HUES64 (cell line): ENCODE data around the gene SRSF3.
A peak's percentile ranks its signal among the peaks of the same experiment; 100 is the strongest.
"Not testable (repeated sequence)": the region's sequence is repeated elsewhere in the genome, so short reads cannot be mapped to it uniquely, and the experiment has no call there.

Experiments used
- H3K27ac ChIP-seq: 2 replicates; pipeline ENCODE4 v1.7.0; 2013; ENCODE audit warnings: low read depth, low read length, inconsistent platforms
- H3K27me3 ChIP-seq: 2 replicates; pipeline ENCODE4 v1.6.1; 2013; ENCODE audit warnings: mild to moderate bottlenecking, low read length; ENCODE audit not compliant: insufficient read depth
- H3K36me3 ChIP-seq: 2 replicates; pipeline ENCODE4 v1.6.1; 2013; ENCODE audit warnings: mild to moderate bottlenecking, low read length; ENCODE audit not compliant: insufficient read depth
- H3K4me1 ChIP-seq: 2 replicates; pipeline ENCODE4 v1.6.1; 2013; ENCODE audit warnings: mild to moderate bottlenecking, low read length, moderate library complexity; ENCODE audit not compliant: insufficient read depth
- H3K4me3 ChIP-seq: 2 replicates; pipeline ENCODE4 v1.5.1; 2013; ENCODE audit warnings: mild to moderate bottlenecking, low read length, moderate library complexity
- H3K9ac ChIP-seq: 2 replicates; pipeline ENCODE4 v1.6.1; 2013; ENCODE audit warnings: mild to moderate bottlenecking, low read depth, low read length
- H3K9me3 ChIP-seq: 2 replicates; pipeline ENCODE4 v1.6.1; 2013; ENCODE audit warnings: low read depth, low read length; ENCODE audit not compliant: insufficient read depth
- WGBS: fragments of 150-250, 120-280 bp; methylation state at CpG from one replicate; pipeline ENCODE4 v1.1.7; 2013; ENCODE audit warnings: missing lambda C conversion rate; 5-methylcytosine and 5-hydroxymethylcytosine counted together

The SRSF3 gene

GRCh38 chr6:36605560-36606391, 11.6 kb downstream of the SRSF3 start:
- Histone ChIP-seq H3K27ac (no peak overlapping the region; the same call in 1 of the 2 replicates), H3K27me3 (no peaks in the 10 kb centered on the region), H3K36me3 (peaks cover 99% of the 10 kb centered on the region), H3K4me1 (no peaks in the 10 kb centered on the region), H3K9ac (no peak overlapping the region), H3K4me3 (no peak overlapping the region), H3K9me3 (no peaks in the 10 kb centered on the region)
- 92% methylated on average over 7 of the region's 7 CpGs for WGBS

DNA sequence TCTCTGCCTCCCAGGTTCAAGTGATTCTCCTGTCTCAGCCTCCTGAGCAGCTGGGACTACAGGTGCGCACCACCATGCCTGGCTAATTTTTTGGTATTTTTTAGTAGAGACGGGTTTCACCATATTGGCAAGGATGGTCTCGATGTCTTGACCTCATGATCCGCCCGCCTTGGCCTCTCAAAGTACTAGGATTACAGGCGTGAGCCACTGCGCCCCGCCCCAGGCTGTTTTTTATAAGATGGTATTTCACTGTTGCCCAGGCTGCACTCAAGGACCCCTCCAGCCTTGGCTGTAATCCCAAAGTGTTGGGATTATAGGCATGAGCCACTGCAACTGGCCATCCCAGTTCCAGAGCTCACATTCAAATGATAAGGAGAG, 13.1 kb downstream of the SRSF3 start:
- not testable (repeated sequence) for H3K4me3 ChIP-seq, H3K4me1 ChIP-seq, H3K9ac ChIP-seq, H3K27me3 ChIP-seq, H3K9me3 ChIP-seq
- 94% methylated on average over 8 of the region's 8 CpGs for WGBS
- peaks cover 99% of the 10 kb centered on the region for H3K36me3 ChIP-seq
- peak overlapping the region; percentile 34; the same call in 1 of the 2 replicates for H3K27ac ChIP-seq

GRCh38 chr6:36607683-36608386, 13.7 kb downstream of the SRSF3 start:
- Histone ChIP-seq H3K4me3 (no peak overlapping the region), H3K9me3 (no peaks in the 10 kb centered on the region), H3K27me3 (no peaks in the 10 kb centered on the region), H3K27ac (peak overlapping the region; percentile 34; the same call in 1 of the 2 replicates), H3K9ac (no peak overlapping the region), H3K36me3 (peaks cover 96% of the 10 kb centered on the region), H3K4me1 (no peaks in the 10 kb centered on the region)
- 91% methylated on average over 10 of the region's 10 CpGs for WGBS

DNA sequence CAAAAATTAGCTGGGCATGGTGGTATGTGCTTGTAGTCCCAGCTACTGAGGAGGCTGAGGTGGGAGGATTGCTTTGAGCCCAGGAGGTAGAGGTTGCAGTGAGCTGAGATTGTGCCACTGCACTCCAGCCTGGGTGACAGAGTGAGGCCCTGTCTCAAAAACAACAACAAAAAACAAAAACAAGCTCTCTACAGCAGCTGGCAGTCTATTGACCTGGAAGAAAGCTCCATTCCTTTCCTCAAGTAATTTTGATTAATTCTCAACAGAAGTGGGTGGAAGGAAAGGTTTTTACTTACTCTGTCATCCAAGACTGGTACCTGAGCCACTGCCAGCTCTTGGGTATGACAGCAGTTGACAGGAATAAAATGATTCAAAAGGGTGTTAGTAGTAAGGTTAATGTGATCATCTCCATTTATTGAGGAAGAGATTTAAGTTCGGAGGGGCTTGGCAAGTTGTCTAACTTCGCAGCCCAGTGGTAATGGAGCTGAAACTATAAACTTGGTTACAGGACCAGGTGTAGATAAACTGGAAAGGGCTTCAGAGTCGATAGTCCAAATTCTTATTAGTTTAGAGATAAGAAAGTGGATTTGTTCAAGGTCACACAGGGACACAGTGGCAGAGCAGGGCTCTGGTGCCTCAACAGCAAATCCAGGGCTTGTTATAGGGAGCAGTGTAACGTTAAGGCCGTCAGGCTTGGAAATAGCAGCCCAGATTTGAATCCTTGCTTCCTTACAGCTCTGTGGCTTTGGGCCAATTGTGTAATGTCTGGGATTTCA, 14.8 kb downstream of the SRSF3 start:
- Histone ChIP-seq H3K27ac (peak overlapping the region; percentile 26; the same call in 1 of the 2 replicates), H3K27me3 (no peaks in the 10 kb centered on the region), H3K4me3 (no peak overlapping the region), H3K9me3 (no peaks in the 10 kb centered on the region), H3K9ac (no peak overlapping the region), H3K36me3 (peaks cover 91% of the 10 kb centered on the region), H3K4me1 (no peaks in the 10 kb centered on the region)
- WGBS = 93% methylated on average over 5 of the region's 5 CpGs

DNA sequence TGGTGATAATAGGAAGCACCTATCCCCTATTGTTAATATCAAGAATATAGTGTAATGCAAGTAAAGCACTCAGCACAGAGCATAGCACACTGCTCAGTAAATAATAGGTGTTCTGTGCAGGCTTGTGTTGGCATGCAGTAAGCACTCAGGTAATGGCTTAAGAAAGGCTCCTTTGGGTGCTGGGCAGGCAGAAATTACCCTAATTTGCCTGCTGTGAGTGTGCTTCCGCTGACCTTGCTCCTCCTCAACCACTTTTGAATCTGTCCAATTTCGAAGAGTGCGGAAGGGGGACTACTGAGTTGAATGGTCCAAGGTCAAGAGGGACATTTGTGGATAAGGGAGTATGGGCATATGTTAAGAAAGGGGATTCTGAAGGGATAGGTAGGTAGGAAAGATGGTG, 15.4 kb downstream of the SRSF3 start:
- H3K27me3 ChIP-seq = no peaks in the 10 kb centered on the region
- H3K36me3 ChIP-seq = peaks cover 85% of the 10 kb centered on the region
- WGBS = 94% methylated on average over 3 of the region's 3 CpGs
- H3K27ac ChIP-seq = no peak overlapping the region; the same call in 1 of the 2 replicates
- H3K4me1 ChIP-seq = no peaks in the 10 kb centered on the region
- H3K9ac ChIP-seq = no peak overlapping the region
- H3K4me3 ChIP-seq = no peak overlapping the region
- no peaks in the 10 kb centered on the region for H3K9me3 ChIP-seq

- no peaks in the 10 kb centered on the region for H3K9me3 ChIP-seq
- H3K4me3 ChIP-seq = no peak overlapping the region
- no peaks in the 10 kb centered on the region for H3K4me1 ChIP-seq
- no peak overlapping the region for H3K9ac ChIP-seq
- peaks cover 77% of the 10 kb centered on the region for H3K36me3 ChIP-seq
- no peak overlapping the region; the same call in 1 of the 2 replicates for H3K27ac ChIP-seq
- H3K27me3 ChIP-seq = no peaks in the 10 kb centered on the region
- 92% methylated on average over 13 of the region's 14 CpGs for WGBS
Measured at GRCh38 chr6:36610041-36610955, 16.1 kb downstream of the SRSF3 start.

GRCh38 chr6:36610956-36611336, 16.8 kb downstream of the SRSF3 start:
- no peaks in the 10 kb centered on the region for H3K27me3 ChIP-seq
- H3K4me3 ChIP-seq = no peak overlapping the region
- H3K36me3 ChIP-seq = peaks cover 71% of the 10 kb centered on the region
- H3K4me1 ChIP-seq = no peaks in the 10 kb centered on the region
- no peaks in the 10 kb centered on the region for H3K9me3 ChIP-seq
- 95% methylated on average over 1 of the region's 1 CpG for WGBS
- H3K27ac ChIP-seq = peak overlapping the region; percentile 5; the same call in 1 of the 2 replicates
- no peak overlapping the region for H3K9ac ChIP-seq

DNA sequence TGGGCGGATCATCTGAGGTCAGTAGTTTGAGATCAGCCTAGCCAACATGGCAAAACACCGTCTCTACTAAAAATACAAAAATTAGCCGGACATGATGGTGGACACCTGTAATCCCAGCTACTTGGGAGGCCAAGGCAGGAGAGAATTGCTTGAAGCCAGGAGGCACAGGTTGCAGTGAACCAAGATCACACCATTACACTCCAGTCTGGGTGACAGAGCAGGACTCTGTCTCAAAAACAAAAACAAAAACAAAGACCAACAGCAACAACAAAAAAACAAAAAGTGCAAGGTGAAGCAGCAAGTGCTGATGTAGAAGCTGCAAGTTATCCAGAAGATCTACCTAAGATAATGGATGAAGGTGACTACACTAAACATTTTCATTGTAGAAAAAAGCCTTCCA, 17.5 kb downstream of the SRSF3 start:
- WGBS = 96% methylated on average over 3 of the region's 3 CpGs
- not testable (repeated sequence) for H3K27ac ChIP-seq, H3K4me1 ChIP-seq, H3K9me3 ChIP-seq, H3K4me3 ChIP-seq, H3K9ac ChIP-seq, H3K27me3 ChIP-seq
- H3K36me3 ChIP-seq = peaks cover 64% of the 10 kb centered on the region

DNA sequence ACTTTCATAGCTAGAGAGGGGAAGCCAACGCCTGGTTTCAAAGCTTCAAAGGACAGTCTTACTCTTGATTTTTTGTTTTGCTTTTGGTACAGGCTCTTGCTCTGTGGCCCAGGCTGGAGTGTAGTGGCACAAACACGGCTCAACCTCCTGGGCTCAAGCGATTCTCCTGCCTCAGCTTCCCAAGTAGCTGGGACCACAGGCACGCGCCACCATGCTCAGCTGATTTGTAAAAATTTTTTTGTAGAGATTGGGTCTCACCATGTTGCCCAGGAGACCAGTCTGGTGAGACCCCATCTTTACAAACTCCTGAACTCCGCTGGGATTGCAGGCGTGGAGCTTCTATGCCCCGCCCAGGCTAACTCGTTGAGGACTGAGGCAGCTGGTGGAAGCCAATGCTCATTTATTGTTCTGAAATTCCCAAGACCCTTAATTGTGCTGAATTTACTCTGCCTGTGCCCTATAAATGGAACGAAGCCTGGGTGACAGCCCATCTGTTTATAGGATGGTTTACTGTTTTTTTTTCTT, 18.0 kb downstream of the SRSF3 start:
- Histone ChIP-seq H3K27ac (no peak overlapping the region), H3K36me3 (peaks cover 59% of the 10 kb centered on the region), H3K4me3 (no peak overlapping the region), H3K9ac (no peak overlapping the region), H3K9me3 (no peaks in the 10 kb centered on the region), H3K27me3 (no peaks in the 10 kb centered on the region), H3K4me1 (no peaks in the 10 kb centered on the region)
- WGBS = 95% methylated on average over 10 of the region's 10 CpGs

GRCh38 chr6:36613200-36613995, 19.2 kb downstream of the SRSF3 start:
- Histone ChIP-seq H3K27ac (no peak overlapping the region), H3K27me3 (no peaks in the 10 kb centered on the region)

More at GRCh38 chr6:36613200-36613995, 19.2 kb downstream of the SRSF3 start:
- Histone ChIP-seq H3K9me3 (no peaks in the 10 kb centered on the region), H3K9ac (no peak overlapping the region), H3K4me1 (no peaks in the 10 kb centered on the region), H3K36me3 (peaks cover 46% of the 10 kb centered on the region), H3K4me3 (no peak overlapping the region)
- WGBS = 95% methylated on average over 9 of the region's 9 CpGs
